HFF-Myc (cell line): ENCODE data around the gene BPIFA1.

Experiments
- DNase-seq: peaks from one replicate; pipeline ENCODE4 v3.0.0-alpha.2; 2011; ENCODE audit warnings: low read depth; ENCODE audit errors: extremely low read depth
- H3K4me3 ChIP-seq: replicated peaks from 2 replicates; pipeline ENCODE4 v1.5.1; 2011; ENCODE audit warnings: low read depth, mild to moderate bottlenecking, control low read depth, low read length
- TF ChIP-seq, protein P1 (sequence below): IDR thresholded peaks from 2 replicates; pipeline ENCODE4 v1.5.1; 2012; ENCODE audit warnings: mild to moderate bottlenecking, low read depth, low read length, control low read depth; ENCODE audit errors: missing control alignments

The BPIFA1 gene

DNA sequence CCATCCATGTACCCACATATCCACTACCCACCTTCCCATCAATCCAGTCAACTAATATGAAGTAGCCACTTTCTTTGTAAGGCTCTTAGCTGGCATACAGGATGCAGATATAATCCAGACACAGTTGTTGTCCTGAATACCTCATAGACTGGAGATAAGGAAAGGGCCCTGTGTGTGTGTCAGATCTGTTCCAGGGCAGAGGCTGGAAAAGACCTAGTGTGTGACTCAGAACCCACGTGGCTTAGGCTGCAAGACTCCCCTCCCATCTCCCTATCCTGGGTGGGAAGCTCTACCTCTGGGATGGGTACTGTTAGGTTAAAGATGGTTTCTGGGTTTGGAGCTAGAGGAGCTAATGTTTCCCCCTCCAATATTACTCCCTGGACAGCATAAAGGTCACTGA, 3.6 kb downstream of the BPIFA1 start:
- TF ChIP-seq, protein P1, sequence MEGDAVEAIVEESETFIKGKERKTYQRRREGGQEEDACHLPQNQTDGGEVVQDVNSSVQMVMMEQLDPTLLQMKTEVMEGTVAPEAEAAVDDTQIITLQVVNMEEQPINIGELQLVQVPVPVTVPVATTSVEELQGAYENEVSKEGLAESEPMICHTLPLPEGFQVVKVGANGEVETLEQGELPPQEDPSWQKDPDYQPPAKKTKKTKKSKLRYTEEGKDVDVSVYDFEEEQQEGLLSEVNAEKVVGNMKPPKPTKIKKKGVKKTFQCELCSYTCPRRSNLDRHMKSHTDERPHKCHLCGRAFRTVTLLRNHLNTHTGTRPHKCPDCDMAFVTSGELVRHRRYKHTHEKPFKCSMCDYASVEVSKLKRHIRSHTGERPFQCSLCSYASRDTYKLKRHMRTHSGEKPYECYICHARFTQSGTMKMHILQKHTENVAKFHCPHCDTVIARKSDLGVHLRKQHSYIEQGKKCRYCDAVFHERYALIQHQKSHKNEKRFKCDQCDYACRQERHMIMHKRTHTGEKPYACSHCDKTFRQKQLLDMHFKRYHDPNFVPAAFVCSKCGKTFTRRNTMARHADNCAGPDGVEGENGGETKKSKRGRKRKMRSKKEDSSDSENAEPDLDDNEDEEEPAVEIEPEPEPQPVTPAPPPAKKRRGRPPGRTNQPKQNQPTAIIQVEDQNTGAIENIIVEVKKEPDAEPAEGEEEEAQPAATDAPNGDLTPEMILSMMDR, result no peak
- DNase-seq, result no peak
- no peak overlapping the region for H3K4me3 ChIP-seq

DNA sequence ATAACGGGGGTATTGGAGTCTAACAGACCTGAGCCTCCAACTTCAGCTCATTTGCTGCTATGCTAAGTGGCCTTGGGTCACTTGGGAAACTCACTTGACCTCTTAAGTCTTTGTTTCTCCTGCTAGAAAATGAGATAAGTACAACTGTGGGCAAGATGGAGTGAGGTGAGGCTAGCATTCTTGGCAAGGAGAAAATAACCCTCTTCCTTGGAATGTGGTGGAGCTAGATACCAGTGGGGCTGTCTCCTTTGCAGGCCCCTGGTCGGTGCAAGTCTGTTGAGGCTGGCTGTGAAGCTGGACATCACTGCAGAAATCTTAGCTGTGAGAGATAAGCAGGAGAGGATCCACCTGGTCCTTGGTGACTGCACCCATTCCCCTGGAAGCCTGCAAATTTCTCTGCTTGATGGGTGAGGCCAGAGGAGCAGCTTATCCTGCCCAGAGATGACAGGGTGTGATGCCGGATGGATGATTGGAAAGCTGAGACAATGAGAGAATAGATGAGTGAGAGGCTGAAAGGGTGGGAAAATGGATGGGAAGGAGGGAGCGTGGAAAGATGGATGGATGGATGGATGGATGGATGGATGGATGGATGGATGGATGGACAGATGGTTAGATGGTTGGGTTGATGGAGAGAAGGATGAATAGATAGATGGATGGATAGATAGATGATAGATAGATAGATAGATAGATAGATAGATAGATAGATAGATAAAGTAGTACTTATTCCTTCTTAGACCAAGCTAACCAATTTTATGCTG, 4.4 kb downstream of the BPIFA1 start:
- DNase-seq, result no peak
- TF ChIP-seq, protein P1, result no peak
- H3K4me3 ChIP-seq, result no peak overlapping the region

DNA sequence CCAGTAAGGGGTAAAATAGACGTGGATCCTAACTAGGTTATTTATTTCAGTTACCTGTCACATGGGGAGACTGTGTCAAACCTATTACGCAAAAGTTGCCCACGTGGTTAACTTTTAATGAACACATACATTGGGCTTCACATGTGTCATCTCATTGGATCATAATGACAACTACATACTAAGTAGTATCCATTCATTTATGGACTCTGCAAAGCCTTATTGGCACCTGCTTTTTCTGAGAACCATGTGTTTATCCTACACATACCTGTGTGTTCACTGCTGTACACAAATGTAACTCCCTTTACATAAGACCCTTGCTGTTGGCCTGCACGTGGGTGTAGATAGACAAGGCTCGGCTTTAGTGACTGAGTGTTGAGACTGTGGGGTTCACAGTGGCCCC, 5.1 kb downstream of the BPIFA1 start:
- H3K4me3 ChIP-seq, result no peak overlapping the region
- DNase-seq, result no peak
- TF ChIP-seq, protein P1, result no peak

DNA sequence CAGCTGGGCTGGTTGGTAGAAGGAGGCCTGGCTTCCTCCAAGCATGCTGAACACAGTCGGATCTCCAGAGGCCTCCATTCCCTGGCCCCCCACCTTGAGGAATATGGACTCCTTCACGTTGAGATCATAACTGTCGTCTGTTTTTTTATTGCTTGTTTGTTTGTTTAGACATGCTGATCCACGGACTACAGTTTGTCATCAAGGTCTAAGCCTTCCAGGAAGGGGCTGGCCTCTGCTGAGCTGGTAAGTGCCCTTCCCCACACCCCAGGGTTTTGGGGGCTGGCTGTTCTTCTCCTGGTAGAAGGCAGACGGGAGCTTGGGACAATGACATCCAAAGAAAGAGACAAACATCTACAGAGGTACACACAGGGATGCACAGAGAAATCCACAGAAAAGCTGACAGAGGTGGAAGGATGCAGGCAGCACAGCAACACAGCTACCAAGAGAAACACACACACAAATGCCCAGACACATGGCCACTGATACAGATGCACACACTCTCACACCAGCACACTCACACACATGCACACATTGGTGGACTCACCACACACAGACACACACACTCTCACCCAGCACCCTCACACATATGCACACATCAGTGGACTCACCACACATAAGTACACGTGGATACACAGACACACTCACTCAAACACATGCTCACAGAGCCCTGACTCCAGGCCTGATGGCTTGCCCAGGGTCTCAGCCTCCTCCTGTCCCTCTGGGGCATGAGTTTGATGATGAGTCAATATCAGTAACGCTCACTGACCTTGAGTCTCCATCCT, 6.7 kb downstream of the BPIFA1 start:
- no peak overlapping the region for H3K4me3 ChIP-seq
- DNase-seq, result no peak
- TF ChIP-seq, protein P1, result no peak

DNA sequence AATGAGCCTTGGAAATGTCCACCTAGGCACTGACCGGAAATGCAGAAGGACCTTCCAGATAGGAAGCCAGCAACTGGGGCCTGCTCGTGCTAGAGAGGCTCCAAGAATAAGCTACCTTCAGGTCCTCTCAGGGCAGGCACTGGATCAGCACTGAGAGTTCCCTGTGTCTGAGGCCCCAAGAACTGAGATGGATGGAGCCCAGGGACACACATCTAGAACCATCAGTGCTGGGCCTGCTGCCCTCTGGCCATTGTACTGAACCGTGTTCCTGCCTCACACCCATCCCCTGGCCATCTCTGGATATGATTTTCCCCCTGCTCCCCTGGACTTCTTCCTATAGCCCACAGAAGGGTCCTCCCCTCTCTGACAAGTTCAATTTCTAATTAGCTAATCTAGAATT, 10.3 kb downstream of the BPIFA1 start:
- no peak overlapping the region for H3K4me3 ChIP-seq
- no peak for DNase-seq
- TF ChIP-seq, protein P1, result no peak

DNA sequence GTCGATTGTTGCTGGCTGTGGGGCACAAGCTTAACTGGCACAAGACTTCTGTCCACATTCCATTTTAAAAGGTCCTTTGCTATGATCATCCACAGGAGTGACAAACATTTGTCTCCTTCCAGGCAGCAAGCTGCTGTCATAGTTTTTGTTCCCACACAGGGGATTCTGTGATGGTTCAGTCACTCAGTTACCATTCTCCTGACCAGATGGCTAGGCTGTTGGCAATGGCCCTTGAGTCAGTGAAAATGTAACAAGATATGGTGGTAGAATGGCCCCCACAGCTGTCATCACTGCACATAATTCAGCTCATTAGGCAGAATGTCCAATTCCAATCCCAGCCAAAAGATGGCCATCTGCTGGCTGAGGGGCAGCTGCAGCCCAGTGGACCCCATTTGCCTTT, 13.7 kb downstream of the BPIFA1 start:
- DNase-seq, result no peak
- TF ChIP-seq, protein P1, result no peak
- H3K4me3 ChIP-seq, result no peak overlapping the region
